Superior temporal gyrus (tissue), 1 donor: ENCODE results near the gene ZNF341.
"Not testable (repeated sequence)": the region's sequence is repeated elsewhere in the genome, so short reads cannot be mapped to it uniquely, and the experiment has no call there.

Experiments used
- DNase-seq: peaks from one replicate; pipeline ENCODE4 v3.0.0-alpha.2; 2016; ENCODE audit errors: extremely low spot score

Gene ZNF341

GRCh38 chr20:33792598-33792989 is 60.8 kb downstream of the ZNF341 start:
- not testable (repeated sequence) for DNase-seq

DNA sequence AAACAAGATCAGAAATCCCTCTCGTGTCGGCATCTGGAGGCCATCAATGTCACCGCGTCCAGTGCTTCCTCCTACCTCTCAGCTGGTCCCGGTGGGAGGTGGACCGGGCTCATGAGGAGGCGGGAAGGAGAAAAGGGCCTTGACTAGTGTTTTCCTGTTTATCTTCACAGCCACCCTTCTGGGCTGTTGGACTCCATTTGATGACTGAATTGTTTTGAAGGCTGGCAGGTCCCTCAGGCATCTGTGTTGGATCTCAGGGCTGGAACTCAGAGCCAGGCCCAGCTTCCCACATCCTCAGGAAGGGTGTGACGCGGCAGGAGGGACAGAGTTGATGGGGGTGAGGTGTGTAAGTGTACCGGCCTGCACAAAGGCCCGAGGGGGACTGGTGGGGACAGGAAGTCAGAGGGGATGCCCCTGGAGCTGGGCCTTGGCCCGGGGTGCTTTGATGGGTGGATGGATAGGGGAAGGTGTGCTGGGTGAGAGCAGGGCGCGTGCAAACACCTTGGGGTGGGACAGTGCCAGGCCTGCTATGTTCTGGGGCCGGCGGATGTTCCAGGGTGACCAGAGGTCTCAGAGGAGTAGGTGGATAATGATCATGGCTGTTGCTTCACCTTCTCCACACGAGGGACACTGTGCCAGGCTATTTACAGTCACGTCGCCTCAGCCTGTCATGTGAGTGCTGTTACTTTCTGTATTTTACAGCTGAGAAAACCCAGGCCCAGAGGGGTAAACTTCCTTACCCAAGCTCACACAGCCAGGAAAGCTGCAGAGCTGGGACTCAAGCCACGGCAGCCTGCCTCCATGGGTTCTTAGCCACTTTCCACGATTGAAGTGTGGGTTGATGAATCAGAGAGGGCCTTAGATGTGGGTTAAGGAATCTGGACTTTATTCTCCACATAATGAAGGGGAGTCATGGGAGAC is 61.5 kb downstream of the ZNF341 start:
- no peak for DNase-seq

DNA sequence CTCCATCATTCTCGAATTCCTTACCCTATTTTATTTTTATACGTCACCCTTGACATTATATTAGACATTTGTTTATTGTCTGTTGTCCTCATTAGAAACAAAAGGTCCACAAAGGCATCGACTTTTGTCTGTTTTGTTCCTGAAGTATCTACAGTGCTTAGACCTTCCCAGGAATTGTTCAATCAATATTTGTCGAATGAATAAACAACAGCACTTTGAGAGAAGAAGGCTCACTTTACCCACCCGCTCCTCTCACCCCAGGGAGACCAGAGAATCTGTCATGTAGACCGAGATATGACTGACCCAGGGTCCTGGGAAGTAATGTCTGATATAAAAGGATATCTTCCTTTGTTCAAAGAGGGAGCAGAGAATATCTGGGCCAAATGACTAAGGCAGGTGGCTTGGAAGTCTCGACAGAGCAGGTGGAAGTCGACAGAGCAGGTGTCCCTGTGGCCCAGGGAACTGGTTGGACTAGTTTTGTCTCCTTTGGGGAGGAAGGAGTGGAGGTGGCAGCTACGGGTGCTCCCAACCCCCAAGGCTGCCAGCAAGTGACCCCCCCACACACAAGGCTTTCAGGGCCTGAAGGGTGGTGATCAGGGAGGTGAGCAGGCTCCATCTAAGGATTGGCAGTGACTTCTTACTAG is 64.6 kb downstream of the ZNF341 start:
- no peak for DNase-seq

DNA sequence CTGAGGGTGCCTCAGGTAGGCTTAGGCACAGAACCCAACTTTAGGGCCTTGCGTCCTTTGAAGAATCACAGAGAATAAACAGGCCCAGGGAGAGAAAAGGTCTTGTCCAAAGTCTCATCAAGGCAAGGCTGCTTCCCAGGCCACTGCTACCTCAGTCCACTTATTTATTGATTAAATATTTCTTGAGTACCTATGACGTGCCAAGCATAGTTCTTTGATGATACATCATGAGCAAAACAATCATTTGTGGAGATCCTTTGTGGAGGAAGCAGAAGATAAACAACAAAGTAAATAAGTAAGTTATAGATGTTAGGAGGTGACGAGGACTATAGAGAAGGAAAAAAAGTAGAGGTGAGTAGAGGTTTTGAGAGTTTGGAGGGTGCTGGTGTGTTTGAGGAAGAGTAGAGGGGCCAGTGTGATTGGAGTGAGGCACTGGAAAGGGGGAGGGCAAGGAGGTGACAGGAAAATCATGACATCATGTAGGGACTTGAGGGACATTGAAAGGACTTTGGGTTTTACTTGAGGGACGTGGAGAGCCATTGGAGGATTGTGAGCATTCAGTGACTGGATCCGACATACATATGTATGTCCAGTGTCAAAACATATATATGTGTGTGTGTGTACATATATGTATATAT is 65.2 kb downstream of the ZNF341 start:
- no peak for DNase-seq

DNA sequence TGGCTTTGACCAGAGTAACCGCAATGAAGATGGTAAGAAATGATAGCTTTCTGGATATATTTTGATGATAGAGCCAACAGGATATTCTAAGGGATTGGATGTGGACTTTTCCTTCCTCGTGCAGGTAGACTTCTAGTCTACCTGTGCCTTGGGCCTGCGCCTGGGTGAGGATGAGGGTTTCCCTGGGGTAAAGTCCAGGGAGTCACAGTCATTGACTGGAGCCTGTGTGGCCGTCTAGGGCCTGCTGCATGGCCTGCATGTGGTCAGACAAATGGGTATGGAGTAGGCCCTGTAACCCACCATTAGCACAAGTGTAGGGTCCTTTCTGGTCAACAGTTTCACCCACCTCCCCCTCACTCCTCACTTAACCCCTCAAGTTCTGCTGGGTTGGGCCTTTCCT is 66.6 kb downstream of the ZNF341 start:
- no peak for DNase-seq

DNA sequence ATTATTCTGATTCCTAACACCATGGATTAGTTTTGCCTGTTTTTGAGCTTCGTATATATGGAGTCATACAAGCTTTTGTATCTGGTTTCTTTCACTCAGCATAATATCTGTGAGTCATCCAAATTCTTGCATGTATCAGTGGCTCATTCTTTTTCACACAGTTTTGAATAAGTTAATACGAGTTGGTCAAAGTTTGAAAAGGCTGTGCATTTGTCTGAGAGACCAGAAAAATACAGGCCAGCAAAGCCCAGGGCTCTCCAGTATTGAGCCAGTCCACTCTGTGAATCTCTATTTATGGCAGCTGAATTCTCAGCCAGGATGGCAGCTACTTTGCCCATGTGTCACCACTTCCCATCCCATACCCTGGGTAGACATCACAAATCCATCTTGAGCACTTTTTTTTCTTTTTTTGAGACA is 72.1 kb downstream of the ZNF341 start:
- no peak for DNase-seq

DNA sequence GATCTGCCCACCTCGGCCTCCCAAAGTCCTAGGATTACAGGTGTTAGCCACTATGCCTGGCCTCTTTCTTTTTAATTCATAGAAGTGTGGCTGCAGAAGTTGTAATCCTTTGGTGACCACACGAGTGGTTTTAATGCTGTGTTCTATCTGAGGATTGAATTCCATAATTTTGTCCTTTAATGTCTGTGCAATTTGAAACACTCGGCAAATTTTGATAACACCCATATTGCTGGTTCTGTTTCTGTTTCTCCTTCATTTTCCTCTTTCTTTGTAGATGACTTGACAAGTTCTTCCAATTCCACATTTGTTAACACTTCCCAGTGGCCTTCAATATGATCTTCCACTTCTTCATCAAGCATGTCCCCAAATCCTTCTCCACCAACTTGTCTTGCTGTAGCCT is 76.6 kb downstream of the ZNF341 start:
- DNase-seq, result no peak

GRCh38 chr20:33810259-33810658 is 78.5 kb downstream of the ZNF341 start:
- DNase-seq, result no peak

GRCh38 chr20:33810885-33811775 is 79.3 kb downstream of the ZNF341 start, which contains the start of gene CHMP4B:
CHMP4B (plus strand) TSS chr20:33811348; CDS start chr20:33811469, 121 bp downstream.
- peak; percentile 99 for DNase-seq

GRCh38 chr20:33811776-33812151 is 80.0 kb downstream of the ZNF341 start:
- DNase-seq, result no peak

GRCh38 chr20:33812152-33812849 is 80.5 kb downstream of the ZNF341 start:
- DNase-seq, result no peak

GRCh38 chr20:33812908-33813462 is 81.2 kb downstream of the ZNF341 start:
- no peak for DNase-seq

GRCh38 chr20:33814238-33814712 is 82.5 kb downstream of the ZNF341 start:
- DNase-seq, result no peak

- DNase-seq, result no peak
Measured at GRCh38 chr20:33815671-33816070, 83.9 kb downstream of the ZNF341 start.

DNA sequence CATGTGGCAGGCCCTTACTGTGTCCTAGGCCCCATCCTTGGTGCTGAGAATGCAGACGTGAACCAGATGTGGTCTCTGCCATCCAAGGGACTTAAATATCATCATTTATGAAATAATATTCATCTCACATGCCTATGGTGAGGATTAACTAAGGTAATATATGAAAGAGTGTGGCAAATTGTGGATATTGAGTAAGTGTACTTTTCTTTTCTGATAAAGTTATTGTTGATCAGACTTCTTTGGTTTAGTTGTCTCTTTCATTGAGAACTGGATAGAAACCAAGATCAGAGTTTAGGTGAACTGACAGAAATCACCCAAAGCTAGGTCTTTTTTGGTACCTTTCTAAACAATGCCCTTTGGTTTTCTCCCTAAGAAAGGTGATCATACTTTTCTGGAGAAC is 84.4 kb downstream of the ZNF341 start:
- DNase-seq, result no peak

GRCh38 chr20:33817411-33817810 is 85.6 kb downstream of the ZNF341 start:
- no peak for DNase-seq

- DNase-seq, result no peak
Measured at GRCh38 chr20:33819456-33819855, 87.7 kb downstream of the ZNF341 start.

DNA sequence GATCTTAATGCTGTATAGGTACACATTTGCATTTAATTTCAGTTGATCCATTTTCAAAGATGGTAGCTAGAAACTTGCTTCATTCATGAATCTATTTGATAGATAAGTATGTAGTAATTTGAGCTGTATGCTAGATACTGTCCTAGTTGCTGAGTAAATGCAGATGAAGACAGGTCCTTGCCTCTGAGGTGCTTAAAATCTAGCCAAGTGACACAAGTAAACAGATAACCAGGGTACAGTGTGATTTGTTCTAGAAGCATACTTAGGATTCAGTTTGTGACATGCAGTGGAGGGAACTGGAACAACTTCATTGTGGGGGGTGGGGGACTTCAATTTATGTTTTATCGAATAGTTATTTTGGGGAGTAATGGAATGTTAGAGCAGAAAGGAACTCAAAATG is 88.6 kb downstream of the ZNF341 start:
- no peak for DNase-seq

DNA sequence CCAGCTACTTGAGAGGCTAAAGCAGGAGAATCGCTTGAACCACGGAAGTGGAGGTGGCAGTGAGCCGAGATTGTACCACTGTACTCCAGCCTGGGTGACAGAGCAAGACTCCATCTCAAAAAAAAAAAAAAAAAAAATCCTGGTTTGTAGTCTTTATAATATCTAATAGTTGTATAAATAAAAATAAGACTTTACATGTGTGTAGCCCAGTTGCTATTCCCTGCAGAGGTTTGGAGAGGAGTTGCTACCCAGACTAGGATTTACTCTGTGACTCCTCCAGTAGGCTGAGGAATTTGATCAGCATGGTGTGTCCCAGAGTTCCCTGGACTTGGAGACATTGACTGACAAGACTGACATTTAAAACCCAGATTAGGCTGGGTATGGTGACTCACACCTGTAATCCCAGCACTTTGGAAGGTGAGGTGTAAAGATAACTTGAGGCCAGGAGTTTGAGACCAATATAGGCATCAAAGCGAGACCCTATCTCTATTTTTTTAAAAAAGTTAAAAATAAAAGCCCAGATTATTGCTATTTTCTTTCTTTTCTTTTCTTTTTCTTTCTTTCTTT is 89.6 kb downstream of the ZNF341 start:
- DNase-seq, result no peak

DNA sequence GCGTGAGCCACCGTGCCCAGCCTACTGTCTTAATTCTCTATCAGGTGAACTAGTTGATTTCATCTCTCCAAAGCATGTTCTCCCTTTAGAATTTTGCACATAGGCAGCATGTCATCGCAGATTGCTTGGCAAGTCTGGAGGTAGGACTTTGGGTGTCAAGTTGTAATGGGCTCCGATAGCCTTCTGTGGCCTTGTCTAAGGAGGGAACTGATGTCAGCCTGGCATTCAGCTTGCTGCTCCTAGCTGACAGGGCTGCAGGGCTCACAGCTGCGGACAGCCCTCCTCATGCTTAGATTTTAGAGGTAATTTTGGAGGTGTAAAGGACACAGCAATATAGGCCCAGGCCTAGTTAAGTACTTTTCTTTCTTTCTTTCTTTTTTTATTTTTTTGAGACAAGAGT is 90.6 kb downstream of the ZNF341 start:
- DNase-seq, result no peak
